ENCODE data around the gene WNT8B.

WNT8B gene, protein sequence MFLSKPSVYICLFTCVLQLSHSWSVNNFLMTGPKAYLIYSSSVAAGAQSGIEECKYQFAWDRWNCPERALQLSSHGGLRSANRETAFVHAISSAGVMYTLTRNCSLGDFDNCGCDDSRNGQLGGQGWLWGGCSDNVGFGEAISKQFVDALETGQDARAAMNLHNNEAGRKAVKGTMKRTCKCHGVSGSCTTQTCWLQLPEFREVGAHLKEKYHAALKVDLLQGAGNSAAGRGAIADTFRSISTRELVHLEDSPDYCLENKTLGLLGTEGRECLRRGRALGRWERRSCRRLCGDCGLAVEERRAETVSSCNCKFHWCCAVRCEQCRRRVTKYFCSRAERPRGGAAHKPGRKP

DNA sequence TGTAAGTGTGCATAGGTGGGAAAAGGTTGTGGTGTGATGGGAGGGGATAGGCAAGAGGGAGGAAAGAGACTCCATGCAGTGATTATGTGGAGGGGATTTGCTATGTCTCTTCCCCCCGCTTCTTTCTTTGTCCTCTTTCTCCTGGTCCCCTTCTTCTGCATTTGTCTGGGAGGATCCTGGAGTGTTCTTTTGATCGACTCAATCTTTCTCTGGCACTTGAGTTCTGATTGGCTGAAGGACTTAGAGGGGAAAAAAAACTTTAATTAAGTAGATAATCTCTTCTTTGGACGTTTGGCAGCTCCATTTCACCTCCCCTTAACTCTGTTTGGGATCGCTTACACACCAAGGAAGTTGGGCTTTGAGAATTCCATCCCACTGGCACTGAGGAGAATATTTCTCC, at the start of gene WNT8B:
TSS of gene WNT8B (plus strand) at position 301 of the 400 bp plus-strand sequence. CDS start 160 bp downstream, outside the sequence.
- no peak for DNase-seq (ENCODE audit: low spot score)

DNA sequence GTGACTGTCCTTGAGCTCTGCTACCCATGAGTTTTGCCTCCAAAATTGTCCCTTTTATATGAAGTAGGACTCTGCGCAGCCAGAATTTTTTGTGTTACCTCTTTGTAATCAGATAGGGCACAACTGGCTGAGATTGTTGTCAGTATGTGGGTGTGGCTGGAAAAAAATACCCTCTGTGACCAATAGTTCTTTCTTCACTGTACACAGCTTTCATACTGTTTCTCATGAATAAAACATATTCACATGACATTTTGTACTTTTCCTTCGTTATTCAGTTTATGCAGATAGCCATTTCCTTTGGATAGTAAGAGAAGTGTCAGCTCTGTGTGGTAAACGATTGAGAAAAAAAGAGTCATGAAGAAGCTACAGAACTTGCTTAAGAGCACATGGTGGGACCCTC, 49.6 kb upstream of the WNT8B start:
- DNase-seq (ENCODE audit: low spot score) = no peak

DNA sequence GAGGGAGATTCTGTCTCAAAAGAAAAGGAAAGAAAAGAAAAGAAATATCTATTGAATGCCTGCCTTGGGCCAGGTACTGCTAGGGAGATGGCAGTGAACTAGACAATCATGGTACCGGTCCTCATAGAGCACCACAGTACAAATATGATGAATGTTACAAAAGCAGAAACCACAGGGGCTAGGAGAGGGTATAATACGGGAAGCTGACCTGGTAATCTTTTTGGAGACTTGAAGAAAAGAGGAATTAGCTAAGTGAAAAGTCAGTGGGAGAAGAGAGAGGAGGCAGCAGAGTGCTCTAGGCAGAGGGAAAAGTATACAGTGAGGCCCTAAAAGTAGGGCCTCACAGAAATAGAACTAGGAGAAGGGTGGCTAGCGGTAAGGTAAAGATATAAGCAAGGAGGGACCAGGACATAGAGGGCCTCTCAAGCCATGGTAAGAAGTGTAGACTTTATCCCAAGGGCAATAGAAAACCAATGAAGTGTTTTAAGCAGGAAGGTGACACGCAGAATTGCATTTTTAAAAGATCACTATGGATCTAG, 42.8 kb upstream of the WNT8B start:
- no peak for DNase-seq (ENCODE audit: low spot score)

DNA sequence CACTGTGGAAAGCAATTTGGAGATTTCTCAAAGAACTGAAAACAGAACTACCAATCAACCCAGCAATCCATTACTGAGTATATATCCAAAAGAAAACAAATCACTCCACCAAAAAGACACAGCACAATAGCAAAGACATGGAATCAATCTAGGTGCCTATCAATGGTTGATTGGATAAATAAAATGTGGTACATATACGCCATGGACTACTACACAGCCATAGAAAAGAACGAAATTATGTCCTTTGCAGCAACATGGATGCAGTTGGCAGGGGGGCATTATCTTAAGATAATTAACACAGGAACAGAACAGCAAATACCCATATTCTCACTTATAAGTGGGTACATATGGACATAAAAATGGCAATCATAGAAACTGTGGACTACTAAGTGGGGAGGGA, 35.4 kb upstream of the WNT8B start:
- no peak for DNase-seq (ENCODE audit: low spot score)

DNA sequence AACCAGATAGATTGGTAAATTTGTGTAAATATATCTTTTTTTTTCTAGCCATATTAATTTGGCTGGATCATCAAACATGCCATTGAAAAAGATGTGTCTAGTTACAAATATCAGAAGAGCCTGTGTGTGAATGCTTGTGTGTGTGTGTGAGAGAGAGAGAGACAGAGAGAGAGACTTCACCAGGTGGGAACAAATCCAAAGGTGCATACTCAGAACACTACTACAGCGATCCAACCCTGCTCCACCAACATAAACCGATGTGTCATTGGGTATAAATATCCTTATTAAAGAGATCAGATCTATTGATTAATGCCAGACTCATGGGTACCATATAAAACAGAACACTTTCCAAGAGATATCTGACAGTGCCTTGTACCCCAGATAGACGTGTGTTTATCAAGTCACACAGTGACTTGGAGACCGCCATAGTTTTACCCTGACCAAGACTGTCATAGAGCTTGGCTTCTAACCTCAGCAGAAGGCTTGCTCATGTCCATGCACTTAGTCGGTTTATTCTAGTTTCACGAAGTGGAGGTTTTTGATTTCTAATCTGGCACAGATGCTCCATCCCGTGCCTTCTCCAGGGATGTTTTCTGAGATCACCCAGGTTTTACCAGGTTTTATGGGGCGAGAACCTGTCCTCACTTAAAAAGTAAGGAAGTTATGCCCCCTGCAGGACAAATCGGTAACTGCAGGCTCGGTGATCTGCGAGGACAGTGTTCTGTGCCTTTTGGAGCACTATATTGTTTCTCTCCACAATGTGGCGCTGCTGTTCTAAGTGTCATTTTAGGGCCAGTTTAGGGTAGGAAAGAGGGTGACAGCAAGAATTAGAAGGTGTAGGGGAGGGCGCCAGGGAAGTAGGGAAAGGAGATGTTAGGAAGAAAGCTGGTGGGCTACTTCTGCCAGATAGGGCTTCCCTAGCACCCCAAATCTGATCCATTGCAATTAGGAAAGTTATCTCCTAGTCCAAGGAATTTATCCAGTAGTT, 29.3 kb upstream of the WNT8B start:
- DNase-seq (ENCODE audit: low spot score) = peak; percentile 91

DNA sequence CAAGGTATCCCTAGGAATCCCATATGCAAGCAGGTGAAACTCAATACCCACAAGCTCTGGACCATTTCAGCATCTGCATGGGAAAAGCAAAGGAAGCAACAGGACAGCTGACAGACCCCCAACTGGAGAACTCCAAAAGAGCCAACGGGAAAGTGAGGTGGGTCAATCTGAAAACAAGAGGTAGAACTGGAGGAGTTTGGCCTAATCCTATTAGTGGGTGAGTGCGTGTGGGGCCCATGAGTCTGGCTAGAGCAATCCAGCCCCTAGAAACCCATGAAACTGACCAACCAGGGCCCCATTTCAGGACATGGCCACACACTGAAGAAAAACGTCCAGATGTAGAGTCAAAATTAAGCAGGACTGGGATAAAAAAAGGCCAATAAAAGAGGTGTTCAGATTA, 26.6 kb upstream of the WNT8B start:
- DNase-seq (ENCODE audit: low spot score) = no peak

DNA sequence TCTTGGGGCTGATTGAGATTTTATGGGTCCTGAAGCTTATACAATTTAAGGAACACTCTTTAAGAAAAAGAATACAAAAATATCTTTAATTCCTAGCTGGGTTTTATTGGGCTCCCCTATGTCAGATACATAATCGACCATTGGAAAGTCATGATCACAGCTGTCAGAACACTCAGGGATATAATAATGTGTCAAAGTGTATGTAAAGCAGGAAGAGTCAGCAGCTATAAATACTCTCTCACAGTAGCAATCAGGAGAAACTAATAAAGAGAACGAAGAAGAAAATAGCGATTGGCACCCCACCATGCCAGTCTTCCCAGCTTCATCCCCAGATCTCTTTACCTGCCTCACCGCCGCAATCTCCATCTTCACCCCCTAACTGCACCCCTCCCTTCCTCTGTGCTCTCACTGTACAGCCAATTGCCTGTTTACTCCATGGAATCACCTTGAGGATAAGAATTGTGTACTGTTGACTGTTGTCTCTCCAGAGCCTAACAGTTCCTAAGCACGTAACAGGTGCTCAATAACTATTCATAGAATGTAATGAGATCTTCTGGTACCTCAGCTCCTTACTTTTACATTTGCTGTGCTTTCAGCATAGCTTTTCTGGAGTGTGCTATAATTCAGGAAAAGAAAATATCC, 24.0 kb upstream of the WNT8B start:
- DNase-seq (ENCODE audit: low spot score) = no peak

DNA sequence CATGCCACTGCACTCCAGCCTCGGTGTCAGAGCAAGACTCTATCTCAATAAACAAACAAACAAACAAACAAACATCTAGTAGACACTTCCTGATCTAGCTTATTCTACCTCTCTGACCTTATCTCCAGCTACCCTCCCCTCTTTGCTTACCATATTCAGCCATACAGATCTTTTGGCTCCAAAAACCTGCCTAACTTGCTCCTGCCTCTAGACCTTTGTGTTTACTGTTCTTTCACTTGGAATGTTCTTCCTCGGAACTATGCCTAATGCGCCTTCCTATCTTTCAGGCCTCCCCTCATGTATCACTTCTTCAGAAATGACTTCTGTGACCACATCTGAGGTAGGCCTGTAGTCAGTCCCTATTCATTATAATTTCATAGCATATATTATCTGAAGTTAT, 20.3 kb upstream of the WNT8B start:
- no peak for DNase-seq (ENCODE audit: low spot score)

DNA sequence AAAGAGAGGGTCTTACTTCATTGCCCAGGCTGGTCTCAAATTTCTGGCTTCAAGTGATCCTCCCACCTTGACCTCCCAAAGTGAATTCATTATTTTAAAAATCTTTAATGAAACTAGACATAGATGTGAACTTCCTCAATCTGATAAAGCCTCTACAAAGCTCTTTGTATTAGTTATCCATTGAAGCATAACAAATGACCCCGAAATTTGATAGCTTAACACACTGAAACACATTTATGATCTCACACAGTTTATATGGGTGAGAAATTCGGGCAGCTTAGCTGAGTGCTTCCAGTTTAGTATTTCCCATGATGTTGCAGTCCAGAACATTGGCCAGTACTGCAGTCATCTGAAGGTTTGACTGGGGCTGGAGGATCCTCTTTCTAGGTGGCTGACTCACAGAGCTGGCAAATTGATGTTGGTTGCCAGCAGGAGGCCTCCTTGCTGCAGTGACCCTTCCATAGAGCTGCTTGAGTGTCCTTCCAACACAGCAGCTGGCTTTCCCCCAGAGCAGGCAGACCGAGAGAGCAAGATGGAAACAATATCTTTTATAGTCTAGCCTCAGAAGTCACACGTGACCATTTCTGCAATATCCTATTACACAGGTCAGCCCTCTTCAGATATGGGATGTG, 16.6 kb upstream of the WNT8B start:
- DNase-seq (ENCODE audit: low spot score) = no peak

DNA sequence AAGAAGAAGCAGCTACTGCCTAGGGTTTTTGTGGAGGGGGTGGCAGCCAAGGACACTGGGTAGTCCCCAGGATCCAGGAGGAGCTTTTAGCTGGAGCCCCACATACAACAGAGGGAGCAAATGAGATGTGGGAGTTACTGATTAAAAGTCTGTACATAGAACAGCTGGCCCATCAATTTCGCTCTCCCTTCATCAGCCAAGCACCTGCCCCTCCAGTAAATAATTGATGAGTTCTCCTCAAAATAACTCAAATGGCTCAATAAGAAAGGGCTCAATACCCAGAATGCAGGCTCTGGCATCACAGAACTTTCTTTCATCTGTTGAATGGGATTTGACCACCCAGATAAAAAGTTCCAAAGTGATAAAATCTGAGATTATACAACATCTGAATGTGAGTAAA, 15.1 kb upstream of the WNT8B start:
- no peak for DNase-seq (ENCODE audit: low spot score)

DNA sequence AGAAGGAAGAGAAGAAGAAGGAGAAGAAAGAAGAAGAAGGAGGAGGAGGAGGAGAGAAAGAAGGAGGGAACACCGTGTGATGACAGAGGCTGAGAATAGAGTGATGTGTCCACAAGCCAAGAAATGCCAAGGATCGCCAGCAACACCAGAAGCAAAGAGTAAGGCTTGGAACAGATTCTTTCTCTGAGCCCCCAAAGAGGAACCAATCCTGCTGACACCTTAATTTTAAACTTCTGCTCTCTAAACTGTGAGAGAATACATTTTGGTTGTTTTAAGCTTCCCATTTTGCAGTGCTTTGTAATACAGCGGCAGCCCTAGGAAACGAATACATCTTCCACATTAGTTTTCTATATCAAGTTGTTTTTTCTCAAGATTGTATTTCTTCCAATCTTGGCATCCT, 13.9 kb upstream of the WNT8B start:
- no peak for DNase-seq (ENCODE audit: low spot score)

DNA sequence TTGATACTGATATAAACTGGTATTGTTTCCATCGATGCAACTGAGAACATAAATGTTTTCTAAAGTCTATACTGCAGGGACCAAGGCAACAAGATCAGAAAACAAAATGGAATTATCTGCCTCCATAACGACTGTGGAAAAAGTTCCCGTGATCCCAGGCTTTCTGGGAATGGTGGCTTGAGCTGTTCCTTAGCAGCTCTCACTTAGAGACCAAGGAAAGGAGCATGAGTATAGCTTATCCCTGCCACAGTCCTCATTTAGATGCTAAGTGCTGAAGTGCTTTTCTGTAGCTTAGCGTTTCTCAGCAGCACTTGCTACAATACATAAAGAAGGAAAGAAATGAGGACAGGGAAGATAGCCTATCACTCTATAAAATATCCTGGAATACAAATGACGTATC, 5.5 kb downstream of the WNT8B start:
- no peak for DNase-seq (ENCODE audit: low spot score)

DNA sequence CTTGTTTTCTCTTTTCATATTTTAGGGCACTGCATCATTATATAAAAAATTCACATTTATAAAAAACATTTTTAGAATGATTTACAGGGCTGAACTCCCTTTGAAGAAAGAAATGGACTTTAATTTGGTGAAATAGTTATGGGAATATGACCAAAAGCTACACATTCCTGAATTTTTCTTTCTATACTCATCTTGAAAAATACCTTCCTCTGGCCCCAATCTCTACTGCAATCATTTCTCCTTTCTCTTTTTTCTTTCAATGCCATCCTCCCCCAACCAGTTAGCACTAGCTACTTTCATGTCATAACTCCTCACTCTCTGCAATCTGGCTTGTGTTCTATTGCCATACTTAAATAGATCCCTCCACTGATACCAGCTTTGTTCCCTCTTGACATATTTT, 6.2 kb downstream of the WNT8B start:
- DNase-seq (ENCODE audit: low spot score) = no peak

DNA sequence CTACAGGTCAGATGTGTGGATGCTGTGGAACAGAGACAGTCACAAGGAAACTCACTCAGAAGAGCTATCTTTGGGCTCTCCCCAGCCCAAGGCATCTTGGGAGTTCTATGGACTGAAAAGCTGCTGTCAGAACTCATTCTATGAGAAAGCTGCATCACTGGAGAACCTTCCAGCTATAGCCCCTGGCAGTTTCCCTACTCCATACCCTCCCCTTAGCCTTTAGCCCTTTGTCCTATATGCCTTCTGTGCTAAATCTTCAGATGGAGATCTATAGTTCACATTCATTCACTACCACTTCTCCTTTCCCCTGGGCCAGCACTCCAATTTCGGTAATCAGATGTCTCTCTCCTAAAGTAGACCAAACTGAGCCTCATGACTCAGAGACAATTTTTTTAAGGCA, 6.9 kb downstream of the WNT8B start:
- DNase-seq (ENCODE audit: low spot score) = no peak

DNA sequence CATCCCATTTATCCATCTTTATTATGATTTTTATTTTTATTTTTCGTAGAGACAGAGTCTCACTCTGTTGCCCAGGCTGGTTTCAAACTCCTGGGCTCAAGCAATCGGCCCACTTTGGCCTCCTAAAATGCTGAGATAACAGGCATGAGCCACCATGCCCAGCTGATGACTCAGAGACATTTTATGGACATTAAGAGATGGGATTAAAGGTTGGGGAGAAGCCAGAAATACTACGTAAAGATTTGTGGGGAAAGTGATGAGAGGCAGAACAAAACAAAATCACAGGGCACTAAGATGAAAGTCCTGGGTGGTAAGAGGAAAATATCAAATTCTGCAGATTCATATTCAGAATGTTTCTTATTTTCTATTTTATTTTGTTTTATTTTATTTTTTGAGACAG, 7.6 kb downstream of the WNT8B start:
- DNase-seq (ENCODE audit: low spot score) = no peak

DNA sequence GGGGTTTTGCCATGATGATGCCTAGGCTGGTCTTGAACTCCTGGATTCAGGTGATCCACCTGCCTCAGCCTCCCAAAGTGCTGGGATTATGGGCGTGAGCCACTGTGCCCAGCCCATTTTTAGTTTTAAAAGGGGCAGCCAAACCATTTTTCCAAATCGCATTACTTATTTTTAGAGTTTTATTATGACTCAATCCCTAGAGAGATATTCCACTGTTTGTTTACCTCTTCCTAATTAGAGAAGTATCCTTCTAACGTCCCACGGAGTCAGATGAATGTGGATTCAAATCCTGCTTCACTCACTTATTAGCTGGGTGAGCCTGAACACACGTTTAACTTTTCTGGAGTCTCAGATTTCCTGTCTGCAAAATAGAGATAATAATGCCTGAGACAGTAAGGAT, 15.2 kb downstream of the WNT8B start:
- DNase-seq (ENCODE audit: low spot score) = no peak

DNA sequence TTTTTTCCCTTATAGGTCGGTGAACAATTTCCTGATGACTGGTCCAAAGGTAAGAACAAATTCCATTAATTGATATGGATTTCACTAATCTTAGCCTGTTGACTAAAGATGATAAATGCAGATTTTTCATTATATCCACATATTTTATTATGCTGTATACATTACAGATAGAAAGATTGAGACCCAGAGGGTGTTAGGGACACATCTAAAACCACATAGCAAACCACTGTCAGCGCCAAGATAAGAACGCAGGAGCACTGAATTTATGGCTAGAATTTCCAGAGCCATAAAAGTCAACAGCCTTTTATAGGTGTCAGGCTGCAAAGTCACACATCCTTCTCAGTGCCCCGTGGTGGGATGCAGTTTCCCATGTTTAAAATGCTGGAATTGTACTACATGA, 16.2 kb downstream of the WNT8B start:
- DNase-seq (ENCODE audit: low spot score) = no peak

DNA sequence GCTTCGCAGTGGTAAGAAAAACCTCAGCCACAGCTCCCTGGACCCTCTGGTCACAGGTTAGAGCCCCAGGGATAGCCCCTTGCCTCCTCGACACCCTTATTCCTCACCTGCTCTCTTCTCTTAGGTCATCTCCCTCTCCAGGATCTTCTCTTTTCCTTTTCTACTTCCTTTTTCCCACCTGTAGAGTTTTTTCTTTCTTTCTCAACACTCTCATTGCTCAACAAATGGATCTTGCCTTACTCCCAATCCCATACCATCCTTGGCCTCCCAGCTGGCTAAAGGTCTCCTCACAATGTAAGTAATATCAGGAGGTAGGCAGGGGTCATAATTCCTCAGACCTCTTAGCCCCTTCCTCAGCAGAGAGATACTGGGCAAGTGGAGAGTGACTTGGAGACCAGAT, 17.2 kb downstream of the WNT8B start:
- DNase-seq (ENCODE audit: low spot score) = no peak

DNA sequence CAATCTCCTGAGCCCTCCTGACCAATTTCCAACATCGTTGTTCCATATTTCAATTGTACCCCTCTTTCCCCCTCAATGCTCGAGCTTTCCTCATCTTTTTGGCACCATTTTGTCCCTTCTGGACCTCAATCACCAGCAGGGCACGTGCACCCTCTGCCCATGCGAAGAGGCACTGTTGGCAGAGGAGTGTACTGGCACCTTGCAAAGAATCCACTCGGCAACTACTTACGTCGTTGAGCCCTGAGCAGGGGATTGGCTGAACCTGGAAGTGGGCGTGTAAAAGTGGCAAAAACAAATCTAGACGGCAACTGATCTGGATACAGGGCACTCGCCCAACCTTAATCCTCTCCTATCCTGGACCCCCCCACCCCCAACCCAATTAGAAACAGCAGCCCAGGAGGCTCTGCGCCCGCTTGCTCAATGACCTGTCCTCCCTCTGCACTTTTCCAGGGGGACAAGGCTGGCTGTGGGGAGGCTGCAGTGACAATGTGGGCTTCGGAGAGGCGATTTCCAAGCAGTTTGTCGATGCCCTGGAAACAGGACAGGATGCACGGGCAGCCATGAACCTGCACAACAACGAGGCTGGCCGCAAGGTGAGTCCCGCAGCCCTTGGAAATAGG, 18.8 kb downstream of the WNT8B start:
- peak; percentile 79 for DNase-seq (ENCODE audit: low spot score)

DNA sequence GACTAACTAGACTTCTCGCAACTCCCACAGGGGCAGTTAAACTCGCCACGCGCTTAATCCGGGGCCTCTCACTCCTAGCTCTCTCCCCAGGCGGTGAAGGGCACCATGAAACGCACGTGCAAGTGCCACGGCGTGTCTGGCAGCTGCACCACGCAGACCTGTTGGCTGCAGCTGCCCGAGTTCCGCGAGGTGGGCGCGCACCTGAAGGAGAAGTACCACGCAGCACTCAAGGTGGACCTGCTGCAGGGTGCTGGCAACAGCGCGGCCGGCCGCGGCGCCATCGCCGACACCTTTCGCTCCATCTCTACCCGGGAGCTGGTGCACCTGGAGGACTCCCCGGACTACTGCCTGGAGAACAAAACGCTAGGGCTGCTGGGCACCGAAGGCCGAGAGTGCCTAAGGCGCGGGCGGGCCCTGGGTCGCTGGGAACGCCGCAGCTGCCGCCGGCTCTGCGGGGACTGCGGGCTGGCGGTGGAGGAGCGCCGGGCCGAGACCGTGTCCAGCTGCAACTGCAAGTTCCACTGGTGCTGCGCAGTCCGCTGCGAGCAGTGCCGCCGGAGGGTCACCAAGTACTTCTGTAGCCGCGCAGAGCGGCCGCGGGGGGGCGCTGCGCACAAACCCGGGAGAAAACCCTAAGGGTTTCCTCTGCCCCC, 19.5 kb downstream of the WNT8B start:
- DNase-seq (ENCODE audit: low spot score) = peak; percentile 68

DNA sequence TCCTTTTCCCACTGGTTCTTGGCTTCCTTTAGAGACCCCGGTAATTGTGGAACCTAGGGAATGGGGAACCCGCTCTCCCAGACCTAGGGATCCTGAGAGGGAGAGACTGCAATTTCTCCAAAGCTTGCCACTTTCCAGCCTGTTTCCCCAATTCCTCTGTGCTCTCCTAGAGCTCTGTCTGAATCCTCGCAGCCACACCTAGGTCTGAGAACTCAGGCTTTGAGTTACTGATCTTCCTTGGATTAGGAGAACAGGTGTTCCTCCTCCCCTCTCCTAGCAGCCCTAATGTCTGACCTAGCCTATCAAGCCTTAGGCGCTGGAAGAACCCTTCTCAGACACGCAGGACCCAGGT, 20.0 kb downstream of the WNT8B start:
- peak; percentile 5 for DNase-seq (ENCODE audit: low spot score)
